Activated CD8-positive, alpha-beta memory T cell treated with anti-CD3 and anti-CD28 coated beads for 1 hour (primary cell): ENCODE data around the gene ATP2B2.

Experiments used
- DNase-seq, 2 donors: peaks; one replicate each; pipeline ENCODE4 v3.0.0-alpha.2; 2020; ENCODE audit warnings: low read depth in 1 of 2; ENCODE audit errors: extremely low read depth in 1 of 2

Gene ATP2B2

GRCh38 chr3:10370429-10370828, 135.0 kb downstream of the ATP2B2 start:
- DNase-seq: no peak

- no peak for DNase-seq
Observed at GRCh38 chr3:10368512-10368911, 136.9 kb downstream of the ATP2B2 start.

- DNase-seq: no peak
Observed at GRCh38 chr3:10367506-10367905, 137.9 kb downstream of the ATP2B2 start.

GRCh38 chr3:10366651-10367101, 138.7 kb downstream of the ATP2B2 start:
- no peak for DNase-seq

GRCh38 chr3:10365791-10366190, 139.6 kb downstream of the ATP2B2 start:
- DNase-seq: no peak

GRCh38 chr3:10365316-10365715, 140.1 kb downstream of the ATP2B2 start:
- no peak for DNase-seq

- no peak for DNase-seq
Observed at GRCh38 chr3:10364806-10365205, 140.6 kb downstream of the ATP2B2 start.

GRCh38 chr3:10363935-10364334, 141.5 kb downstream of the ATP2B2 start:
- DNase-seq: no peak

- DNase-seq: no peak
Observed at GRCh38 chr3:10361375-10361774, 144.0 kb downstream of the ATP2B2 start.

- DNase-seq: no peak
Observed at GRCh38 chr3:10360478-10360877, 144.9 kb downstream of the ATP2B2 start.

- DNase-seq: no peak
Observed at GRCh38 chr3:10359761-10360161, 145.6 kb downstream of the ATP2B2 start.

GRCh38 chr3:10358309-10358980, 146.9 kb downstream of the ATP2B2 start:
- DNase-seq: no peak

GRCh38 chr3:10357592-10358308, 147.6 kb downstream of the ATP2B2 start:
- DNase-seq: no peak

GRCh38 chr3:10357095-10357494, 148.3 kb downstream of the ATP2B2 start:
- no peak for DNase-seq

- DNase-seq: no peak
Observed at GRCh38 chr3:10356461-10356981, 148.9 kb downstream of the ATP2B2 start.

GRCh38 chr3:10354361-10355015, 150.9 kb downstream of the ATP2B2 start:
- no peak for DNase-seq

- DNase-seq: no peak
Observed at GRCh38 chr3:10353661-10354360, 151.6 kb downstream of the ATP2B2 start.

GRCh38 chr3:10353160-10353559, 152.2 kb downstream of the ATP2B2 start:
- no peak for DNase-seq

GRCh38 chr3:10352146-10352911, 153.1 kb downstream of the ATP2B2 start:
- DNase-seq: no peak

- no peak for DNase-seq
Observed at GRCh38 chr3:10351013-10351735, 154.2 kb downstream of the ATP2B2 start.
